Transverse colon (tissue), 4 donors: ENCODE results near the gene KCNC4.

Experiments used
- CTCF ChIP-seq, 5 experiments: fragments of 200-600 bp in 3 of 5; fragments of 450-650 bp in 2 of 5; sonication (generic) in 3 of 5; IDR thresholded peaks; 1 replicate in 2 of 5; 2 replicates in 3 of 5; pipeline ENCODE4 v1.5.1; 2016 to 2017; ENCODE audit warnings: antibody characterized with exemption in 5 of 5, inconsistent platforms in 3 of 5, mild to moderate bottlenecking in 2 of 5, moderate library complexity in 1 of 5
- EP300 ChIP-seq: sonication (generic); formaldehyde crosslinking; IDR thresholded peaks from one replicate; pipeline ENCODE4 v1.6.1; 2017; ENCODE audit warnings: antibody characterized with exemption, low read depth
- POLR2AphosphoS5 ChIP-seq, 3 donors: sonication (generic); formaldehyde crosslinking; IDR thresholded peaks; one replicate each; pipeline ENCODE4 v1.6.1; 2016; ENCODE audit warnings: antibody characterized with exemption in 3 of 3

- TF ChIP-seq CTCF (IDR thresholded peaks at IDR 0.05) = no peak
- no peak for TF ChIP-seq EP300
- no peak for TF ChIP-seq POLR2AphosphoS5 (IDR thresholded peaks at IDR 0.05)
Observed at GRCh38 chr1:110230381-110231199, 20.5 kb downstream of the KCNC4 start.
